ENCODE measurements around the gene CEL.

The CEL gene

GRCh38 chr9:133048595-133048994, 13.2 kb upstream of the CEL start:
- no peak overlapping the region for H3K4me3 ChIP-seq (ENCODE audit: low read depth in 1 of 2, low read length in 2 of 2)
- no peak overlapping the region for H3K27ac ChIP-seq (ENCODE audit: low read length)
- peaks cover 34 to 88% of the 10 kb centered on the region in 2 donors for H3K36me3 ChIP-seq (ENCODE audit: control insufficient read depth in 1 of 2, insufficient read depth in 2 of 2, low read length in 2 of 2)
- H3K27me3 ChIP-seq (ENCODE audit: low read depth, low read length): no peaks in the 10 kb centered on the region
- no peaks in the 10 kb centered on the region for H3K9me3 ChIP-seq (ENCODE audit: control insufficient read depth in 1 of 2, low read length in 2 of 2)
- no peaks in the 10 kb centered on the region for H3K4me1 ChIP-seq (ENCODE audit: control insufficient read depth in 1 of 2, insufficient read depth in 2 of 2, low read length in 2 of 2)

DNA sequence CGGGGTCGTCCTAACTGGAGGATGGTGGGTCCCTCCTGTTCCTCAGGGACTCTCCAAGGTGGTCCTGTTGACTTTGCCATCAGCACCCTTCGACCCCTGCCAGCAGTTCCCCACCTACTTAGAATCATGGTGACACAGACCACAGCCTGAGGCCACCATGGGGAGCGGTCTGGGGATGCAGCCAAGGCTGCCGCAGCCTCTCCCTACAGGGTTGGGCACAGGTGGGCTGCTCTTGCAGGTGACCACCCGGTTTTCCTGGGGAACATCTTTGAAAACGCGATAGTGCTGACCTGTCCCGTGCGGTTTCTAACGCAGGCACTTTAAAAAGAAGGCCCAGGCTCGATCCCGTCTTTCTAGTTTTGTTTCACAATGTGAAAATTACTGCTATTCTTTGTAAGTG, 12.7 kb upstream of the CEL start:
- Histone ChIP-seq H3K9me3 (ENCODE audit: control insufficient read depth in 1 of 2, low read length in 2 of 2) (no peaks in the 10 kb centered on the region), H3K4me3 (ENCODE audit: low read depth in 1 of 2, low read length in 2 of 2) (no peak overlapping the region), H3K27ac (ENCODE audit: low read length) (no peak overlapping the region), H3K36me3 (ENCODE audit: control insufficient read depth in 1 of 2, insufficient read depth in 2 of 2, low read length in 2 of 2) (peaks cover 37 to 88% of the 10 kb centered on the region in 2 donors), H3K27me3 (ENCODE audit: low read depth, low read length) (no peaks in the 10 kb centered on the region), H3K4me1 (ENCODE audit: control insufficient read depth in 1 of 2, insufficient read depth in 2 of 2, low read length in 2 of 2) (no peaks in the 10 kb centered on the region)

DNA sequence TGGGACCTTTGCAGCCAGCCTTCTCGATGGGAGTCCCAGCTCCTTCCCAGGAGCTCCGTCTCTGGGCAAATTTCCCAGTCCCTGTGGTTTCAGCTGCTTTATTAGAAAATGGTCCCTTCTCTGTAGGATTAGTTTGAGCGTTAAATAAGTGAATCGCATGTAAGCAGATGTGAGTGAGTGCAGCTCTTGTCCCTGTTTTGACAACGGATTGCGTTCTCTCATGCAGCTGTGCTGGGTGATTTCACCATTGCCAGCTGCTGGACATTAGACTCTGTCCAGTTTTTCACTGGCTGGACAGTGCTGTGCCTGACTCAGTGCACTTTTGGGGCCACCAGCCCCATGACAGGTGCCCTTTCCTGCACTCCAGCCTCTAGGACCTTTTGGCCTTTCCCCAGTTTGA, 11.6 kb upstream of the CEL start:
- Histone ChIP-seq H3K27me3 (ENCODE audit: low read depth, low read length) (no peaks in the 10 kb centered on the region), H3K9me3 (ENCODE audit: control insufficient read depth in 1 of 2, low read length in 2 of 2) (no peaks in the 10 kb centered on the region), H3K4me3 (ENCODE audit: low read depth in 1 of 2, low read length in 2 of 2) (no peak overlapping the region), H3K4me1 (ENCODE audit: control insufficient read depth in 1 of 2, insufficient read depth in 2 of 2, low read length in 2 of 2) (no peaks in the 10 kb centered on the region), H3K36me3 (ENCODE audit: control insufficient read depth in 1 of 2, insufficient read depth in 2 of 2, low read length in 2 of 2) (peaks cover 28 to 88% of the 10 kb centered on the region in 2 donors), H3K27ac (ENCODE audit: low read length) (no peak overlapping the region)

- Histone ChIP-seq H3K36me3 (ENCODE audit: control insufficient read depth in 1 of 2, insufficient read depth in 2 of 2, low read length in 2 of 2) (peaks cover 24 to 91% of the 10 kb centered on the region in 2 donors), H3K27ac (ENCODE audit: low read length) (no peak overlapping the region), H3K27me3 (ENCODE audit: low read depth, low read length) (no peaks in the 10 kb centered on the region), H3K4me3 (ENCODE audit: low read depth in 1 of 2, low read length in 2 of 2) (no peak overlapping the region), H3K9me3 (ENCODE audit: control insufficient read depth in 1 of 2, low read length in 2 of 2) (no peaks in the 10 kb centered on the region), H3K4me1 (ENCODE audit: control insufficient read depth in 1 of 2, insufficient read depth in 2 of 2, low read length in 2 of 2) (no peaks in the 10 kb centered on the region)
Observed at GRCh38 chr9:133050781-133051180, 11.0 kb upstream of the CEL start.

GRCh38 chr9:133051281-133051900, 10.4 kb upstream of the CEL start:
- H3K4me3 ChIP-seq (ENCODE audit: low read depth in 1 of 2, low read length in 2 of 2): no peak overlapping the region
- no peak overlapping the region for H3K27ac ChIP-seq (ENCODE audit: low read length)
- H3K27me3 ChIP-seq (ENCODE audit: low read depth, low read length): no peaks in the 10 kb centered on the region
- H3K9me3 ChIP-seq (ENCODE audit: control insufficient read depth in 1 of 2, low read length in 2 of 2): no peaks in the 10 kb centered on the region
- H3K36me3 ChIP-seq (ENCODE audit: control insufficient read depth in 1 of 2, insufficient read depth in 2 of 2, low read length in 2 of 2): peaks cover 27 to 91% of the 10 kb centered on the region in 2 donors
- H3K4me1 ChIP-seq (ENCODE audit: control insufficient read depth in 1 of 2, insufficient read depth in 2 of 2, low read length in 2 of 2): no peaks in the 10 kb centered on the region

DNA sequence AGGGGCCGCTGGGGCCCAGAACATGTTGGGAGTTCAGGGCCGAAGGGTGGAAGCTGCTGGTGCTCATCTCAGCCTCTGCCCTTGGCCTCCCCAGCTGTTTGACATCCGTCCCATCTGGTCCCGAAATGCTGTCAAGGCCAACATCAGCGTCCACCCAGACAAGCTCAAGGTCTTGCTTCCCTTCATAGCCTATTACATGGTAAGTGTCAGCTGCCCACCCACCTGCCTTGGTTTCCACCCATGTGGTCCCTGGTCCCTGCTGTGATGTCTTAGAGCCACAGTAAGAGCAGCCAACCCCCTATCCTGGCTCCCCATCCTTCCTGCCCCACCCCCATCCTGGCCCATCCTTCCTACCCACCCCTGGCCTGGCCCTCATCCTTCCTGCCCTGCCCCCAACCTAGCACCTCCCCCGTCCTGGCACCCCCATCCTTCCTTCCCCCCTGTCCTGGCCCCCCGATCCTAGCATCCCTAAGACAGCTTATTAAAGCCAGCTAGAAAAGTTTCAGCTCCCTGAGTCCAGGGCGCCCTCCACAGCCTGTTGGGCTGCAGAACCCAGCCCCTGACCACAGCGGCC, 9.7 kb upstream of the CEL start:
- Histone ChIP-seq H3K27ac (ENCODE audit: low read length) (no peak overlapping the region), H3K36me3 (ENCODE audit: control insufficient read depth in 1 of 2, insufficient read depth in 2 of 2, low read length in 2 of 2) (peaks cover 26 to 91% of the 10 kb centered on the region in 2 donors), H3K4me1 (ENCODE audit: control insufficient read depth in 1 of 2, insufficient read depth in 2 of 2, low read length in 2 of 2) (no peaks in the 10 kb centered on the region), H3K9me3 (ENCODE audit: control insufficient read depth in 1 of 2, low read length in 2 of 2) (no peaks in the 10 kb centered on the region), H3K27me3 (ENCODE audit: low read depth, low read length) (no peaks in the 10 kb centered on the region), H3K4me3 (ENCODE audit: low read depth in 1 of 2, low read length in 2 of 2) (no peak overlapping the region)

DNA sequence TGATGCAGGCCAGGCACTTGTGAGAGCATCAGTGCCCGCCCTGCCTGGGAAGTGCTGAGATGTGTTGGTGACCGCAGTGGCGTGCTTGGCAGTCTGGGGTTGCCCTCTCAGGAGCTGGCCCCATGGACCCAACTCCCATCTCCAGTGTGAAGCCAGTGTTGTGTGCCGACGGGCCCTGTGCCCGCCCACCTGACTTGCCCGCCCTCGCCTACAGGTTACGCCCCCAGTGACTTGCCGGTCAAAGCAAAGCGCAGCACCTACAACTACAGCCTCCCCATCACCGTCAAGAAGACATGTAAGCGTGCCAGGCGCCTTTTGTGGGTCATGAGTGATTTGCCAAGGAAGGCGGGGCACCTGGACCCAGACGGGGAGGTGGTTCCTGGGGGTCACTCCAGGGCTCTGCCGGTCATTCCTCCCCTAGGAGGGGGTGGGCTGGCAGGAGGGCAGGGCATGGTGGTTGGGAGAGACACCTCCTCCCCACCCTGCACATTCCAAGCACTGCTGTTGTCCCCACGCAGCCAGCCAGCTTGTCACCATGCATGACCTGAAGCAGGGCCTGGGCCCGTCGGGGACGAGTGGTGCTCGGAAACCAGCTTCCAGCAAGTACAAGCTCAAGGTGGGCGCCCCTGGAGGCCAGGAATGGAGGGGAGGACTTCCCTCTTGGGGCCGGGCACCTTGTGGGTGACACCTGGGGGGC, 7.4 kb upstream of the CEL start:
- no peak overlapping the region for H3K27ac ChIP-seq (ENCODE audit: low read length)
- no peaks in the 10 kb centered on the region for H3K27me3 ChIP-seq (ENCODE audit: low read depth, low read length)
- no peaks in the 10 kb centered on the region for H3K4me1 ChIP-seq (ENCODE audit: control insufficient read depth in 1 of 2, insufficient read depth in 2 of 2, low read length in 2 of 2)
- H3K4me3 ChIP-seq (ENCODE audit: low read depth in 1 of 2, low read length in 2 of 2): no peak overlapping the region
- peaks cover 30 to 89% of the 10 kb centered on the region in 2 donors for H3K36me3 ChIP-seq (ENCODE audit: control insufficient read depth in 1 of 2, insufficient read depth in 2 of 2, low read length in 2 of 2)
- H3K9me3 ChIP-seq (ENCODE audit: control insufficient read depth in 1 of 2, low read length in 2 of 2): no peaks in the 10 kb centered on the region

DNA sequence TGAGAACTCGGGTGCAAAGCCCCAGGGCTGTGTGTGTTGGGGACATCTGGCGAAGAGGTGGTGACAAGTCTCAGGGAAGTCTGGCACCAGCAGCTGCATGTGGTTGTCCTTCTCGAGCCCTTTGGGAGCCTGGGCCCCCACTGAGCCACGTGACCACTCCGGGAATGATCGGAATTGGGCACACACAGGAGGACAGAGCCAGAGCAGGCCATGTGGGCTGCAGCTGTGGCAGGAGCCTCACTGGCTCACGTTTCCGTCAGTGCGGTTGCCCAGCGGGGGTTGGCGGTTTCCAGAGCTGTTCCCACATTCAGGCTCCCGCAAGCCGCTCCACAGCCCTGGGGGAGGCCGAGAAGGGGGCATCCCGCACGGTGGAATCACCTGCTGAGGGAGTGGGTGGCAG, 6.8 kb upstream of the CEL start:
- no peak overlapping the region for H3K27ac ChIP-seq (ENCODE audit: low read length)

GRCh38 chr9:133055788-133056420, 5.9 kb upstream of the CEL start:
- peaks cover 25 to 74% of the 10 kb centered on the region in 2 donors for H3K36me3 ChIP-seq (ENCODE audit: control insufficient read depth in 1 of 2, insufficient read depth in 2 of 2, low read length in 2 of 2)
- H3K4me1 ChIP-seq (ENCODE audit: control insufficient read depth in 1 of 2, insufficient read depth in 2 of 2, low read length in 2 of 2): no peaks in the 10 kb centered on the region
- H3K4me3 ChIP-seq (ENCODE audit: low read depth in 1 of 2, low read length in 2 of 2): no peak overlapping the region
- no peak overlapping the region for H3K27ac ChIP-seq (ENCODE audit: low read length)
- no peaks in the 10 kb centered on the region for H3K9me3 ChIP-seq (ENCODE audit: control insufficient read depth in 1 of 2, low read length in 2 of 2)
- H3K27me3 ChIP-seq (ENCODE audit: low read depth, low read length): no peaks in the 10 kb centered on the region

More for the DNA sequence above, 6.8 kb upstream of the CEL start:
- H3K4me1 ChIP-seq (ENCODE audit: control insufficient read depth in 1 of 2, insufficient read depth in 2 of 2, low read length in 2 of 2): no peaks in the 10 kb centered on the region
- no peaks in the 10 kb centered on the region for H3K27me3 ChIP-seq (ENCODE audit: low read depth, low read length)
- no peaks in the 10 kb centered on the region for H3K9me3 ChIP-seq (ENCODE audit: control insufficient read depth in 1 of 2, low read length in 2 of 2)
- no peak overlapping the region for H3K4me3 ChIP-seq (ENCODE audit: low read depth in 1 of 2, low read length in 2 of 2)
- H3K36me3 ChIP-seq (ENCODE audit: control insufficient read depth in 1 of 2, insufficient read depth in 2 of 2, low read length in 2 of 2): peaks cover 30 to 83% of the 10 kb centered on the region in 2 donors

DNA sequence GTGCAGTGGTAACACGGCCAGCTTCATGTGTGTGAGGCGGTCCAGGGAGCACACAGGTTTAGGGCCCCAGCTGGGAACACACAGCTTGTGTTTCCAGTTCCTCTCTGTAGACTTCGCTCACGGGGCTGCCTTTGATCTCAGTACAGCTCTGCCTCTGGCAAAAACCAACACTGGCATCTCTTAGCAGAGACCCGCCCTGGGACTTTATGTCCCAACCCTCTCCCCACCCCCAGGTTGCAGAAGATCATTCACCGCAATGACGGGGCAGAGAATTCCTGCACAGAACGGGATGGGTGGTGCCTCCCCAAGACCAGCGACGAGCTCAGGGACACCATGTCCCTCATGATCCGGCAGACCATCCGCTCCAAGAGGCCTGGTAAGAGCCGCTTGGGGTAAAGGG, 5.2 kb upstream of the CEL start:
- no peaks in the 10 kb centered on the region for H3K9me3 ChIP-seq (ENCODE audit: control insufficient read depth in 1 of 2, low read length in 2 of 2)
- no peak overlapping the region for H3K27ac ChIP-seq (ENCODE audit: low read length)
- H3K4me1 ChIP-seq (ENCODE audit: control insufficient read depth in 1 of 2, insufficient read depth in 2 of 2, low read length in 2 of 2): no peaks in the 10 kb centered on the region
- H3K4me3 ChIP-seq (ENCODE audit: low read depth in 1 of 2, low read length in 2 of 2): no peak overlapping the region
- H3K36me3 ChIP-seq (ENCODE audit: control insufficient read depth in 1 of 2, insufficient read depth in 2 of 2, low read length in 2 of 2): peaks cover 22 to 68% of the 10 kb centered on the region in 2 donors
- H3K27me3 ChIP-seq (ENCODE audit: low read depth, low read length): no peaks in the 10 kb centered on the region

- Histone ChIP-seq H3K4me1 (ENCODE audit: control insufficient read depth in 1 of 2, insufficient read depth in 2 of 2, low read length in 2 of 2) (no peaks in the 10 kb centered on the region), H3K27ac (ENCODE audit: low read length) (no peak overlapping the region), H3K9me3 (ENCODE audit: control insufficient read depth in 1 of 2, low read length in 2 of 2) (no peaks in the 10 kb centered on the region), H3K4me3 (ENCODE audit: low read depth in 1 of 2, low read length in 2 of 2) (no peak overlapping the region), H3K36me3 (ENCODE audit: control insufficient read depth in 1 of 2, insufficient read depth in 2 of 2, low read length in 2 of 2) (peaks cover 22 to 63% of the 10 kb centered on the region in 2 donors), H3K27me3 (ENCODE audit: low read depth, low read length) (no peaks in the 10 kb centered on the region)
Observed at GRCh38 chr9:133057006-133057405, 4.8 kb upstream of the CEL start.
